CD4-positive, alpha-beta T cell treated with Interleukin-4 for 4 hours (primary cell): ENCODE measurements around the gene C1QTNF1.

ENCODE experiments used
- DNase-seq: peaks from one replicate; pipeline ENCODE4 v3.0.0-alpha.2; 2020

Gene C1QTNF1

GRCh38 chr17:79082311-79083190 lies 58.6 kb downstream of the C1QTNF1 start:
- peak; percentile 36 for DNase-seq

- no peak for DNase-seq
Measured at GRCh38 chr17:79083191-79083971, 59.4 kb downstream of the C1QTNF1 start.

GRCh38 chr17:79084291-79085153 lies 60.6 kb downstream of the C1QTNF1 start:
- no peak for DNase-seq

- no peak for DNase-seq
Measured at GRCh38 chr17:79085154-79085920, 61.4 kb downstream of the C1QTNF1 start.

- no peak for DNase-seq
Measured at GRCh38 chr17:79085921-79086551, 62.1 kb downstream of the C1QTNF1 start.

GRCh38 chr17:79086609-79087427 lies 62.8 kb downstream of the C1QTNF1 start:
- DNase-seq: no peak

- peak; percentile 69 for DNase-seq
Measured at GRCh38 chr17:79087428-79088143, 63.6 kb downstream of the C1QTNF1 start.

GRCh38 chr17:79088247-79088996 lies 64.5 kb downstream of the C1QTNF1 start:
- DNase-seq: no peak

- DNase-seq: no peak
Measured at GRCh38 chr17:79088997-79089328, 65.0 kb downstream of the C1QTNF1 start.

GRCh38 chr17:79089720-79090442 lies 65.9 kb downstream of the C1QTNF1 start:
- DNase-seq: no peak

- no peak for DNase-seq
Measured at GRCh38 chr17:79090443-79091225, 66.7 kb downstream of the C1QTNF1 start.

- DNase-seq: no peak
Measured at GRCh38 chr17:79091226-79091670, 67.3 kb downstream of the C1QTNF1 start.

GRCh38 chr17:79092567-79092966 lies 68.6 kb downstream of the C1QTNF1 start:
- DNase-seq: no peak

- DNase-seq: no peak
Measured at GRCh38 chr17:79093270-79093669, 69.3 kb downstream of the C1QTNF1 start.

GRCh38 chr17:79094261-79094660 lies 70.3 kb downstream of the C1QTNF1 start:
- DNase-seq: no peak

- no peak for DNase-seq
Measured at GRCh38 chr17:79095345-79096055, 71.5 kb downstream of the C1QTNF1 start.

GRCh38 chr17:79096477-79096876 lies 72.5 kb downstream of the C1QTNF1 start:
- DNase-seq: no peak
